IMR-90 (cell line): Measurements from ENCODE around the gene SUDS3. TPM values are rescaled to one million over a fixed set of nuclear protein-coding genes. Genes with fewer than 3 reads are reported as not detected.

ENCODE experiments used
- ATAC-seq: fragments of 200-7000 bp; cut with Tn5 transposase; 2 replicates; pipeline ENCODE4 v1.9.1; 2020; ENCODE audit warnings: low read depth, mild to moderate bottlenecking, moderate library complexity
- BruUV-seq: library from RNA; stranded (reverse); fragments of 400-500 nt; replicated peaks from 2 replicates; lab custom pipeline; 2021; lab: Mats Ljungman, UMichigan
- CTCF ChIA-PET: fragments of 300-600 bp; formaldehyde crosslinking; extraction: SDS; loops from one replicate; lab custom pipeline; 2021; ENCODE audit warnings: antibody characterized with exemption; lab: Yijun Ruan, JAX
- POLR2A ChIA-PET: fragments of 300-600 bp; sonication (Branson Sonifier 250); formaldehyde crosslinking; loops from one replicate; lab custom pipeline; 2022; ENCODE audit warnings: antibody characterized with exemption; ENCODE audit not compliant: unreplicated experiment; lab: Charles Lee
- DNase-seq: peaks from one replicate; pipeline ENCODE4 v3.0.0; 2013
- H2AFZ ChIP-seq: replicated peaks from 2 replicates; pipeline ENCODE3; 2013; ENCODE audit warnings: low read length, mild to moderate bottlenecking; ENCODE audit not compliant: poor library complexity
- H2AK5ac ChIP-seq: 2 replicates; pipeline ENCODE4 v1.6.1; 2013; ENCODE audit warnings: low read depth, low read length, inconsistent platforms
- H2AK9ac ChIP-seq: replicated peaks from 2 replicates; pipeline ENCODE3; 2013; ENCODE audit warnings: mild to moderate bottlenecking, low read depth, low read length, moderate library complexity; ENCODE audit not compliant: poor library complexity
- H2BK120ac ChIP-seq: 2 replicates; pipeline ENCODE4 v1.6.1; 2013; ENCODE audit warnings: low read depth, low read length, inconsistent platforms
- H2BK15ac ChIP-seq: 3 replicates; pipeline ENCODE4 v1.6.1; 2013; ENCODE audit warnings: low read depth, low read length, inconsistent platforms
- H2BK20ac ChIP-seq: 2 replicates; pipeline ENCODE4 v1.6.1; 2013; ENCODE audit warnings: low read depth, mild to moderate bottlenecking, inconsistent platforms, low read length, moderate library complexity
- H2BK5ac ChIP-seq: 2 replicates; pipeline ENCODE4 v1.6.1; 2013; ENCODE audit warnings: mild to moderate bottlenecking, low read depth, low read length, inconsistent platforms; ENCODE audit not compliant: poor library complexity, severe bottlenecking
- H3K14ac ChIP-seq: replicated peaks from 2 replicates; pipeline ENCODE4 v1.6.1; 2013; ENCODE audit warnings: low read depth, low read length, inconsistent platforms
- H3K18ac ChIP-seq: 2 replicates; pipeline ENCODE4 v1.6.1; 2013; ENCODE audit warnings: low read depth, low read length, control low read depth
- H3K23ac ChIP-seq: 2 replicates; pipeline ENCODE4 v1.6.1; 2013; ENCODE audit warnings: low read depth, low read length, inconsistent platforms
- H3K27ac ChIP-seq: 2 replicates; pipeline ENCODE4 v1.5.1; 2013; ENCODE audit warnings: mild to moderate bottlenecking, control low read depth, low read length; ENCODE audit not compliant: insufficient read depth
- H3K27me3 ChIP-seq: 2 replicates; pipeline ENCODE4 v1.6.1; 2013; ENCODE audit warnings: low read length; ENCODE audit not compliant: control insufficient read depth, insufficient read depth
- H3K36me3 ChIP-seq: 2 replicates; pipeline ENCODE4 v1.6.1; 2013; ENCODE audit warnings: low read length, mixed read lengths; ENCODE audit not compliant: control insufficient read depth, insufficient read depth
- H3K4ac ChIP-seq: 2 replicates; pipeline ENCODE4 v1.6.1; 2013; ENCODE audit warnings: low read depth, low read length, inconsistent platforms
- H3K4me1 ChIP-seq: 2 replicates; pipeline ENCODE4 v1.6.1; 2013; ENCODE audit warnings: low read length, mixed read lengths; ENCODE audit not compliant: control insufficient read depth, insufficient read depth
- H3K4me2 ChIP-seq: 2 replicates; pipeline ENCODE4 v1.6.1; 2013; ENCODE audit warnings: low read depth, mild to moderate bottlenecking, control low read depth, low read length, moderate library complexity
- H3K4me3 ChIP-seq: 2 replicates; pipeline ENCODE4 v1.5.1; 2013; ENCODE audit warnings: low read depth, mild to moderate bottlenecking, control low read depth, low read length, moderate library complexity; ENCODE audit not compliant: insufficient read depth
- H3K56ac ChIP-seq: 2 replicates; pipeline ENCODE4 v1.6.1; 2013; ENCODE audit warnings: low read length, inconsistent platforms; ENCODE audit not compliant: insufficient read depth; ENCODE audit errors: extremely low read depth
- H3K79me1 ChIP-seq, 2 experiments: 2 replicates each; pipeline ENCODE4 v1.6.1; 2013; ENCODE audit warnings: low read length in 2 of 2, inconsistent platforms in 1 of 2, low read depth in 1 of 2
- H3K9ac ChIP-seq: 2 replicates; pipeline ENCODE4 v1.6.1; 2013; ENCODE audit warnings: low read depth, low read length, control low read depth
- H3K9me1 ChIP-seq: 2 replicates; pipeline ENCODE4 v1.6.1; 2013; ENCODE audit warnings: low read length, inconsistent platforms; ENCODE audit not compliant: insufficient read depth
- H3K9me3 ChIP-seq: 2 replicates; pipeline ENCODE4 v1.6.1; 2013; ENCODE audit warnings: low read length; ENCODE audit not compliant: control insufficient read depth, insufficient read depth
- H4K20me1 ChIP-seq: 2 replicates; pipeline ENCODE4 v1.6.1; 2013; ENCODE audit warnings: low read length, inconsistent platforms; ENCODE audit not compliant: insufficient read depth
- H4K5ac ChIP-seq: 2 replicates; pipeline ENCODE4 v1.6.1; 2013; ENCODE audit warnings: mild to moderate bottlenecking, low read depth, low read length, control low read depth
- H4K8ac ChIP-seq, 2 experiments: 2 replicates each; pipeline ENCODE4 v1.6.1; 2013; ENCODE audit warnings: low read depth in 2 of 2, low read length in 2 of 2, control low read depth in 1 of 2, inconsistent platforms in 1 of 2
- H4K91ac ChIP-seq: 2 replicates; pipeline ENCODE4 v1.6.1; 2013; ENCODE audit warnings: low read depth, low read length, inconsistent platforms; ENCODE audit not compliant: insufficient read depth
- BHLHE40 ChIP-seq: fragments of 150-350 bp; IDR thresholded peaks from 2 replicates; pipeline ENCODE4 v1.6.1; 2016; ENCODE audit warnings: mild to moderate bottlenecking, low read depth, low read length
- CEBPB ChIP-seq: IDR thresholded peaks from 2 replicates; pipeline ENCODE4 v1.6.1; 2012; ENCODE audit warnings: low read depth, low read length, improper control_type of control experiment
- CHD1 ChIP-seq: IDR thresholded peaks from 2 replicates; pipeline ENCODE4 v1.6.1; 2012; ENCODE audit warnings: low read depth, low read length, improper control_type of control experiment
- CTCF ChIP-seq: conservative IDR thresholded peaks from 2 replicates; pipeline ENCODE4 v1.5.1; 2012; ENCODE audit warnings: mild to moderate bottlenecking, low read depth, low read length, improper control_type of control experiment
- ELK1 ChIP-seq: fragments of 150-350 bp; IDR thresholded peaks from 2 replicates; pipeline ENCODE4 v1.6.1; 2016; ENCODE audit warnings: low read depth, mild to moderate bottlenecking, low read length, moderate library complexity, borderline replicate concordance
- FOS ChIP-seq: fragments of 150-350 bp; IDR thresholded peaks from 2 replicates; pipeline ENCODE4 v1.6.1; 2016; ENCODE audit warnings: low read depth, low read length
- MAFK ChIP-seq: IDR thresholded peaks from 2 replicates; pipeline ENCODE4 v1.6.1; 2012; ENCODE audit warnings: low read depth, low read length, improper control_type of control experiment
- MAZ ChIP-seq: IDR thresholded peaks from 2 replicates; pipeline ENCODE4 v1.6.1; 2012; ENCODE audit warnings: low read depth, mild to moderate bottlenecking, low read length, improper control_type of control experiment, moderate library complexity, borderline replicate concordance
- MXI1 ChIP-seq: IDR thresholded peaks from 2 replicates; pipeline ENCODE4 v1.6.1; 2012; ENCODE audit warnings: low read depth, mild to moderate bottlenecking, low read length, moderate library complexity, borderline replicate concordance
- NFE2L2 ChIP-seq: fragments of 150-350 bp; IDR thresholded peaks from 2 replicates; pipeline ENCODE4 v1.6.1; 2016; ENCODE audit warnings: low read depth, mild to moderate bottlenecking, low read length
- POLR2A ChIP-seq: IDR thresholded peaks from 2 replicates; pipeline ENCODE4 v1.6.1; 2012; ENCODE audit warnings: mild to moderate bottlenecking, low read depth, low read length
- RAD21 ChIP-seq: IDR thresholded peaks from 2 replicates; pipeline ENCODE4 v1.6.1; 2012; ENCODE audit warnings: low read length, improper control_type of control experiment
- RCOR1 ChIP-seq: IDR thresholded peaks from 2 replicates; pipeline ENCODE4 v1.6.1; 2012; ENCODE audit warnings: mild to moderate bottlenecking, low read length, improper control_type of control experiment; ENCODE audit not compliant: insufficient replicate concordance
- RFX5 ChIP-seq: IDR thresholded peaks from 2 replicates; pipeline ENCODE4 v1.8.0; 2012; ENCODE audit warnings: low read depth, mild to moderate bottlenecking, low read length, moderate library complexity
- SMC3 ChIP-seq: fragments of 150-350 bp; IDR thresholded peaks from 2 replicates; pipeline ENCODE4 v1.6.1; 2016; ENCODE audit warnings: low read depth, mild to moderate bottlenecking, antibody characterized with exemption, low read length, moderate library complexity
- USF2 ChIP-seq: fragments of 150-350 bp; IDR thresholded peaks from 2 replicates; pipeline ENCODE4 v1.6.1; 2017; ENCODE audit warnings: mild to moderate bottlenecking, antibody characterized with exemption, low read length, low read depth
- WGBS, 2 experiments: methylation state at CpG; one replicate each; pipeline versions ENCODE4 v1.1.5 to v1.1.7; 2013; ENCODE audit warnings: missing lambda C conversion rate in 2 of 2; ENCODE audit not compliant: insufficient read length in 1 of 2; ENCODE audit errors: extremely low coverage in 2 of 2; 5-methylcytosine and 5-hydroxymethylcytosine counted together
- dilution Hi-C: fragments of 300-500 bp; cut with HindIII; formaldehyde crosslinking; loops from one replicate; pipeline ENCODE4 v1.14.3; 2018; ENCODE audit warnings: low sequenced_read_pairs; ENCODE audit not compliant: unreplicated experiment
- in situ Hi-C: fragments of 300-500 bp; cut with MboI; formaldehyde crosslinking; loops from 3 replicates; pipeline ENCODE4 v1.14.3; 2019; ENCODE audit warnings: low sequenced_read_pairs, inconsistent platforms, mixed read lengths
- intact Hi-C: fragments of 100-400 bp; cut with micrococcal nuclease; formaldehyde crosslinking; loops from 2 replicates; pipeline ENCODE4 v1.10.0; 2022
- polyA plus RNA-seq, 3 experiments: library from polyadenylated mRNA; depleted of rRNA; stranded (reverse); fragments of >200 nt; gene quantifications; 2 replicates each; pipeline ENCODE4 v1.2.3, GENCODE V29; 2012; ENCODE audit warnings: low replicate concordance in 1 of 3
- total RNA-seq: library from RNA; depleted of rRNA; stranded (reverse); fragments of >200 nt; gene quantifications from 2 replicates; pipeline ENCODE4 v1.2.3, GENCODE V29; 2012

Gene SUDS3
- total and polyA plus RNA-seq, 2 of the 4 experiments (the other 2 are of a cell fraction), result 13.4 to 13.8 TPM

GRCh38 chr12:118353721-118354120, 22.6 kb upstream of the SUDS3 start:
- ChIA-PET CTCF (interaction anchor here (2.5 kb wide), 1 partner anchor 23 kb away, joined by 10 read pairs; the partner anchor contains the start of gene SUDS3), POLR2A (no interaction called here)
- H2BK120ac ChIP-seq, result no peak overlapping the region
- H3K4me2 ChIP-seq, result no peak overlapping the region
- H2BK20ac ChIP-seq, result no peak overlapping the region
- no peak overlapping the region for H3K9ac ChIP-seq
- dilution Hi-C loops (no loop called here), intact Hi-C loops (no loop called here), in situ Hi-C loops (loop anchor here (25.0 kb wide), 1 partner anchor 1759 kb away; the partner anchor contains the start of gene RAB35)
- no peaks in the 10 kb centered on the region for H3K9me3 ChIP-seq
- peaks cover 4% of the 10 kb centered on the region; the same call in 1 of the 2 replicates for H4K20me1 ChIP-seq
- DNase-seq (no peak), ATAC-seq (no peak)
- H2AFZ ChIP-seq, result no peak overlapping the region
- no peak overlapping the region for H2AK9ac ChIP-seq
- no CpG with 5 or more reads among the region's 4 CpGs for WGBS, 2 experiments
- TF ChIP-seq ELK1, result no peak
- TF ChIP-seq FOS, result no peak
- no peak for TF ChIP-seq CTCF
- TF ChIP-seq POLR2A, result no peak
- no peak for TF ChIP-seq RAD21
- no peak for TF ChIP-seq SMC3
- no peak for TF ChIP-seq MXI1
- TF ChIP-seq BHLHE40, result no peak
- TF ChIP-seq CEBPB, result no peak
- TF ChIP-seq MAFK, result no peak
- no peak for TF ChIP-seq MAZ
- no peak for TF ChIP-seq USF2
- TF ChIP-seq CHD1, result no peak
- no peak for TF ChIP-seq RFX5
- TF ChIP-seq RCOR1, result no peak
- no peak for TF ChIP-seq NFE2L2
- H3K18ac ChIP-seq, result no peak overlapping the region
- peak overlapping the region; percentile 17; the same call in 1 of the 2 replicates for H3K27ac ChIP-seq
- no peak overlapping the region for H3K4me3 ChIP-seq
- no peak overlapping the region for H2BK5ac ChIP-seq
- no peak overlapping the region for H4K91ac ChIP-seq
- no peak overlapping the region for H3K4ac ChIP-seq
- H3K14ac ChIP-seq, result no peak overlapping the region
- no peak overlapping the region for H4K8ac ChIP-seq
- no peak overlapping the region for H3K56ac ChIP-seq
- peaks cover 6% of the 10 kb centered on the region for H3K4me1 ChIP-seq
- no peak overlapping the region for H2BK15ac ChIP-seq
- BruUV-seq, result no TSS peak
- H3K27me3 ChIP-seq, result no peaks in the 10 kb centered on the region
- no peaks in the 10 kb centered on the region for H3K36me3 ChIP-seq
- H3K9me1 ChIP-seq, result no peaks in the 10 kb centered on the region
- no peak overlapping the region for H3K23ac ChIP-seq
- peak overlapping the region; percentile 35; the same call in 1 of the 2 replicates for H4K5ac ChIP-seq
- 0 out of 2 replicates have a peak overlapping the region, but pooled peaks have one; percentile 16 for H2AK5ac ChIP-seq
- H3K79me1 ChIP-seq, result peaks cover 24 to 53% of the 10 kb centered on the region in 2 experiments
